ENCODE data around the gene PSMC5. TPM values are rescaled to one million over a fixed set of nuclear protein-coding genes. Genes with fewer than 3 reads are reported as not detected.

PSMC5 gene
- total RNA-seq, 4 donors from 2014 or later: 68.9 to 126 (median 88.7) TPM

GRCh38 chr17:63833026-63833740, 6.0 kb downstream of the PSMC5 start:
- WGBS, 2 donors: 79 to 82% methylated on average over 14 of the region's 14 CpGs
- no peak overlapping the region for H3K4me3 ChIP-seq (ENCODE audit: low read depth, poor library complexity, severe bottlenecking)
- intact Hi-C loops (cut with DNase I; ENCODE audit: low total_unique reads): no loop called here
- DNase-seq (ENCODE audit: low spot score in 2 of 2): no peak
- no peak for TF ChIP-seq CTCF (IDR thresholded peaks at IDR 0.05)
- no peak for TF ChIP-seq POLR2A (IDR thresholded peaks at IDR 0.05)

- WGBS, 2 donors: 82 to 87% methylated on average over 15 of the region's 15 CpGs
- no peak for DNase-seq (ENCODE audit: low spot score in 2 of 2)
- H3K4me3 ChIP-seq (ENCODE audit: low read depth, poor library complexity, severe bottlenecking): no peak overlapping the region
- TF ChIP-seq CTCF (IDR thresholded peaks at IDR 0.05) (no peak), POLR2A (IDR thresholded peaks at IDR 0.05) (no peak)
- intact Hi-C loops (cut with DNase I; ENCODE audit: low total_unique reads): no loop called here
Observed at GRCh38 chr17:63833741-63834373, 6.6 kb downstream of the PSMC5 start.

GRCh38 chr17:63834431-63835166, 7.4 kb downstream of the PSMC5 start:
- no peak for DNase-seq (ENCODE audit: low spot score in 2 of 2)
- WGBS, 2 donors: 27 to 30% methylated on average over 11 to 13 of the region's 13 CpGs
- intact Hi-C loops (cut with DNase I; ENCODE audit: low total_unique reads): no loop called here
- TF ChIP-seq POLR2A (IDR thresholded peaks at IDR 0.05): no peak
- TF ChIP-seq CTCF (IDR thresholded peaks at IDR 0.05): no peak
- H3K4me3 ChIP-seq (ENCODE audit: low read depth, poor library complexity, severe bottlenecking): no peak overlapping the region

GRCh38 chr17:63835167-63835720, 8.0 kb downstream of the PSMC5 start:
- no peak overlapping the region for H3K4me3 ChIP-seq (ENCODE audit: low read depth, poor library complexity, severe bottlenecking)
- intact Hi-C loops (cut with DNase I; ENCODE audit: low total_unique reads): no loop called here
- WGBS, 2 donors: 85 to 87% methylated on average over 9 of the region's 9 CpGs
- TF ChIP-seq POLR2A (IDR thresholded peaks at IDR 0.05) (no peak), CTCF (IDR thresholded peaks at IDR 0.05) (no peak)
- DNase-seq (ENCODE audit: low spot score in 2 of 2): no peak

GRCh38 chr17:63836811-63837210, 9.6 kb downstream of the PSMC5 start:
- no peak for TF ChIP-seq CTCF (IDR thresholded peaks at IDR 0.05)
- TF ChIP-seq POLR2A (IDR thresholded peaks at IDR 0.05): no peak
- intact Hi-C loops (cut with DNase I; ENCODE audit: low total_unique reads): no loop called here

More at GRCh38 chr17:63836811-63837210, 9.6 kb downstream of the PSMC5 start:
- 94 to 97% methylated on average over 7 of the region's 7 CpGs for WGBS, 2 donors
- H3K4me3 ChIP-seq (ENCODE audit: low read depth, poor library complexity, severe bottlenecking): no peak overlapping the region
- DNase-seq (ENCODE audit: low spot score in 2 of 2): no peak

All from lower leg skin (tissue), 4 donors.